Stimulated activated naive CD4-positive, alpha-beta T cell treated with Interleukin-2 at 50 U/mL for 16 hours (primary cell): ENCODE measurements around the gene FXYD3.
"Not testable (repeated sequence)": the region's sequence is repeated elsewhere in the genome, so short reads cannot be mapped to it uniquely, and the experiment has no call there.

ENCODE experiments used
- DNase-seq: peaks from one replicate; lab custom pipeline; 2025; lab: John Stamatoyannopoulos, UW

Gene FXYD3

DNA sequence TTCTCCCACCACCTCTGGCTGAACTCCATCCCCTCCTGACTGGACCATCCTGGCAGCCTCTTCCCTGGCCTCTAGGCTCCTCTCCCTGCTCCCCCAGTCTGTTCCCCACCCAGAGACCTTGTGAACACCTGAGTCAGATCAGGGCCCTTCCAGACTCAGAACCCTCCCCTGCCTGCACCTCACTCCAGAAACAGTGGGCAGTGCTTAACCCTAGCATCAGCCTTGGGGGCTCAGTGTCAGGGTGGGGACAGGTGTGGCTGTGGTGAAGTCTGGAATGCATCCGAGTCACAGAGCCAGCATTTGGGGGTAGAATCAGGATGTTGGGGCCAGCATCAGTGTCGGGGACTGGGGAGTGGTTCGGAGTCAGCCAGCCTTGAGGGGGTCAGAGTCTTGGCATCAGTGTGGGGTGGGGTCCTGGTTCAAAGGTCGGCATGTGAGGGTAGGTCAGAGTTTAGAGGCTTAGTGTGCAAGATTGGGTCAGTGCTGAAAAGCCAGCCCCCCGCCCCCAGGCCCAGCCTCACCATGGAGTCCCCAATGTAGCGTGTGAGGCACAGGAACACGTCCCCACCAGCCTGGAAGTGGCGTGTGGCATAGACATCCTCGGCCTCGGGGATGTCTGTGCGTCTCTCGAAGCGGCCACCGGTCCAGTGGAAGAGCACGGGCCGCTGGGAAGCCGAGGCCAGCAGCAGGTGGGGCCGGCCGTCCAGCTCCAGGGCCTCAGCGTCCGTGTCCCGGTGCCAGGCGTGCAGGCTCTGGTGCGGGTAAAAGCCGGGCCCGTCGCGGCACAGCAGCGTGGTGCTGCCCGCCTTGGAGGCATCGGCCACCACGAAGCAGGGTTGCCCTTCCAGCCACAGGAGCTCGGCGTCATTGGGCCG is 10.4 kb downstream of the FXYD3 start:
- DNase-seq: no peak

DNA sequence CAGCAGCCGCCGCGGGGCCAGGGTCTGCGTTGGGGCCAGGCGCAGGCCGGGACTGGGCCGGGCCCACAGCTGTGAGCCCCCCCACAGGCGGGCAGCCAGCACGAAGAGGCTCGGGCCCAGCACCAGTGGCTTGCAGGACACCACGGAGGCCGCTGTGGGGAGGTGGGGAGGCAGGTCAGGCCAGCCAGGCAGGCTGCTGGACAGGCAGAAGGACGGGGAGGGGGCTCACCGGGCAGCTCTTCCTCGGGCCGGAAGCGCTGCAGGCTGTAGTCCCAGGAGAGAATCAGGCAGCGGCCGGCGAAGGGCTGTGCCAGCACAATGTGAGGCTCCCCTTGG is 11.0 kb downstream of the FXYD3 start:
- no peak for DNase-seq

DNA sequence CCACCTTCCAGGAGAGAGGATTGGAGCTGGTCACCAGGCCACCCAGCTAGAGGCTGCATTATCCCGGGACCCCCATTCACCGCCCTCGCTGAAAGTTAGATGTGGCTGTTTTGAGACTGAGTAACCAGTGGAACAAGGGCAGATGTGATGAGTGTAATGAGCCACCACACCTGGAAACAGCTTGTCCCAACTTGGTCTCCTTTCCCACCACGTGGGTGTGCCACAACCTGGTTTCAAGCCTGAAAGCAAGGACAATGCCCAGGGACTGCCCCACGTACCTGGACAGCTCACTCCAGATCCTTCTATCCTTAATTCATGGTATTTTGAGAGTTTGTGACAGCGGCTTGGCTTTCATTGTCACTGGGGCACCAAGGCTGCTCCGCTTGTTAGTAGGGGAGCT is 12.2 kb downstream of the FXYD3 start:
- DNase-seq: no peak

DNA sequence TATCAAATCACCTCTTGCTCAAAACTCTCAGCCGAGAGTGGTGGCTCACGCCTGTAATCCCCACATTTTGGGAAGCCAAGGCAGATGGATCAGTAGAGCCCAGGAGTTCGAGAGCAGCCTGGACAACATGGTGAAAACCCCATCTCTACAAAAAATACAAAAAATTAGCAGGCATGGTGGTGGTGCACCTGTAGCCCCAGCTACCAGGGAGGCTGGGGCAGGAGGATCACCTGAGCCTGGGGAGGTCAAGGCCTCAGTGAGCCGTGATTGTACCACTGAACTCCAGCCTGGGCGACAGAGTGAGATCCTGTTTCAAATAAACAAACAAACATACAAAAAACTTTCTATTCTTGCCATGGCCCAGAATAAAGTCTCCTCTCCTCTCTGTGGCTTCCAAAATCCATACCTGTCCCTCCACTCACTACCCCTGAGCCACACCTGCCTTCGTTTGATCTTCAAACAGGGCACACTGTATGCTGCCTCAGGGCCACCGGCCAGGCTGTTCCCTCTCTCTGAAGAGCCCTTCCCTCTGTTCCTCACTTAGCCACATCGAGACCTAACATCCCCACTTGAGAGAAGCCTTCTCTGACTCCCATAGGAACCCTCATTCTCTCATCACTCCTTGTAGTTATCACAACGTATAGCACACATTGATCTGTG is 12.9 kb downstream of the FXYD3 start:
- no peak for DNase-seq

DNA sequence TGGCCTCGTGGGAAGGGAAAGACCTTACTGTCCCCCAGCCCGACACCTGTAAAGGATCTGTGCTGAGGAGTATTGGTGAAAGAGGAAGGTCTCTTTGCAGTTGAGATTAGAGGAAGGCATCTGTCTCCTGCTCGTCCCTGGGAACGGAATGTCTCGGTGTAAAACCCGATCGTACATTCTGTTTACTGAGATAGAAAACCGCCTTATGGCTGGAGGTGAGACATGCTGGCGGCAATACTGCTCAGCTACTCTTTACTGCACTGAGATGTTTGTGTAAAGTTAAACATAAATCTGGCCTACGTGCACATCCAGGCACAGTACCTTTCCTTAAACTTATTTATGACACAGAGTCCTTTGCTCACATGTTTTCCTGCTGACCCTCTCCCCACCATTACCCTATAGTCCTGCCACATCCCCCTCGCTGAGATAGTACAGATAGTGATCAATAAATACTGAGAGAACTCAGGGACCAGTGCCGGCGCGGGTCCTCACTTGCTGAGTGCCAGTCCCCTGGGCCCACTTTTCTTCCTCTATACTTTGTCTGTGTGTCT is 14.2 kb downstream of the FXYD3 start:
- DNase-seq: not testable (repeated sequence)

DNA sequence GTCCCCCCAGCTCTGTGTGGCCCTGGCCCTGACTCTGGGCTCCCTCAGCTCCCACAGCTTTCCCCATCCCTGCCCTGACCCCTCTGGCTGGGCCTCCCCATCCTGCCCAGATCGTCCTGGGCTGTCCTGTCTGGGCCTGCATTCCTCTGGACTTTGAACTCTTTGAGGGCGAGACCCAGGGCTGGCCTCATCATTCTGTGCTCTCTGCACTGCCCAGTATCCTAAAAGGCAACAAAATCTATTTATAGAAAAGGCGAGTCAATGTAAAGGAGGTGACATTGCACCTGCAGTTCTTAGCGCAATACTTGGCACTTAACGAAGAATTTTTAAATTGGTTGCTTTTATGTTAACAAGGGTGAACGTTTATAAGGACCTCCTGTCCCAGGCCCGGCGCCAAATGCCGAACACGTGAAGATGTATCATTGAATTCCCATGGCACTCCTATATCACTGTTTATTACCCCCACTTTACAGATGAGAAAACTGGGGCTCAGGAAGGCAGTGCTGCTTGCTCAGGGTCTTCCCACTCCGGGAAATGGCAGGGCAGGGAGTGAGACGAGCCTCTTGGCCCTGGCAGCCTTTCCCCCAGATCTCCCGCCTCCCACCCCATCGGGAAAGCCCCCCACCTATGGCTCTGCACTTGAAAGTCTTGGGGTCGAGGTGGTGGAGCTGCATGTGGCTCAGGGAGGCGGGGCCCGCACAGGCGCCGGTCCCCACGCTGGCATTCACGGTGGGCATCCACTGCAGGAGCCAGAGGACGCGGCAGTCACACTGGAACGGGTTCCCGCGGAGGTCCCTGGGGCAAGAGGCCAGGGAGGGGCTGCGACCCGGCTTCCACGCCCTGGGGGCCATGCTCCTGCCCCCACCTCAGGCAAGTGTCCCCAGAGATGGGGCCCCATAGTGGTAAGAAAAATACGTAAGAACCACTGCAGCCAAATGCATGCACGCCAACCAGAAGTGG is 15.4 kb downstream of the FXYD3 start:
- no peak for DNase-seq

DNA sequence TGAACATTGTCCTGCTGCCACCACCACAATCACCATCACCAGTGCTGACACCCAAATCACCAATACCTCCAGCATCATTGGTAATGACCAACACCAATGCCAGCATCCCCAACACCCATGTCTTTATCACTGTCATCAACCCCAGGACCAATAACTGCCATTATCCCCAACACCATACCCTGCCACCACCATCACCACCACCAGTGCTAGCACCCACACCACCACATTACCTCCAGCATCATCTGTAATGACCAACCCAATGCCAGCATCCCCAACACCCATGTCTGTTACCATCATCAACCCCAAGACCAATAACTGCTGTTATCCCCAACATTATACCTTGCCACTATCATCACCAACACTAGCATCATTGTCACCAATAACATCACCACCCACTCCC is 16.6 kb downstream of the FXYD3 start:
- no peak for DNase-seq

DNA sequence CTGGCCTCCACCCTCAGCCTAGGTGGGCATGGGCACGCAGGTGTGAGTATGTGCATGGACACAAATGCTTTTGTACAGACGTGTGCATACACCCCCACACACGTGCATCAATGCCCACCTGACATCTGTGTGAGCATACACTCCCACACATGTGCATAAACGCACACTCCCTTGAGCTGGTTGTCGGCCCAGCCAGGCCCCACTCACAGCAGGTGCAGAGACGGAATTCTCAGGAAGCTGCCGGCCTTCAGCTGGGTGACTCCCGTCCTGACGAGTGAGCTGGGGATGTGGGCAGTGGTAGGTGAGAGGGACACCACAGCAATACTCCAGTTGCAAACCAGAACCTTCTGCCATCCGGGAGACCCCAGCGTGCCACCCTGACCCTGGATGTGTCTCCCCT is 18.2 kb downstream of the FXYD3 start:
- no peak for DNase-seq

DNA sequence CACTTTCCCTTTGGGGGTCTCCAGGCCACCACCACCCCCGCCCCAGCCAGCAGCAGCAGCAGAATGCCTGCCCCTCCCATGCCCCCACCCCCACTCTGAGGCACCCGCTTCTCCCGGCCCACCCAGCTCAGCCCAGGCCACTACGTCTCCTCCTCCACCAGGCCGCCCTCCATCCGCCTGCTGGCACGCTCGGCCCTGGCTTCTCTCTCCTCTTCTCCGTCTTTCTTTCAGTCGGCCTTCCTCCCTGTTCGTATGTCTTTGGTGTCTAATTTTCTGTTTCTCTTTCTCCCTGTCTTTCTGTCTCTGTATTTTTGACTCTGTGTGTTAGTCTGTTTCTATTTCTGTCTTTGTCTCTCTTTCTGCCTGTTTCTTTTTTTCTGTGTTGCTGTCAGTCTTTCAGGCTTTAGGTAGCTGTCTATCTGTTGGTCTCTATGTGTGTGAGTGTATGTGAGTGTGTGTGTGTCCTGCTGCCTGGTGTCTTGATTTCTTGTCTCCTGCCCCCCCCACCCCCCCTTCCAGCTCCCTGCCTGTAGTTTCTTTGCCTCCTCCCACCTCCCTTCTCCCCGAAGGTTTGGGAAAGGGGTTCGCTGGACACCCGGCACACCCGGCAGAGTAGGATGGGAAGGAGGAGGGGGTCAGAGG is 19.1 kb downstream of the FXYD3 start, which contains the start of gene LGI4:
TSS of gene LGI4 (minus strand) at position 459 of the 642 bp plus-strand sequence. CDS start at position 80, 379 bp downstream.
- DNase-seq: no peak

DNA sequence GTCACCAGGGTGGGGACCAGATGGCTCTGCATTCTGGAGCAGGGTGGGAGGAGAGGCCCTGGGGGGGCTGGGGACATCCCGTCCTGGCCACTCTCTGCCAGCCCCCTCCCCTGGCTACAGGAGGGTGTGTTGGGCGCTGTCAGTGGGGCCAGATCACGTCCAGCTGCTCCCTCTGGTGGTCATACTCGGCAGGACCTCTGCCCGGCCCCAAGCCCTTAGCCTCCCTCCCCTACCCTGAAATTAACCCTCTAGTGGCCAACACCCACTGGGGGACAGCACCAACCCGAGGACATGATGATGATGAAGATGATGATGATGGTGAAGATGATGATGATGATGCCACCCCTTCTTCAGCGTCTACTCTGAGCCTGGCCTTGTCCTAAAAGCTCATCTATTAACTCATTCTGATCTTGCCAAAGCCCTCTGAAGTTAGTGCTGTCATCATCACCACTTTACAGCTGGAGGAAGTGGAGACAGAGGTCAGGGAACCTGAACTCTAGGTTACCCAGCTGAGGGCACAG is 19.8 kb downstream of the FXYD3 start:
- peak; percentile 62 for DNase-seq

DNA sequence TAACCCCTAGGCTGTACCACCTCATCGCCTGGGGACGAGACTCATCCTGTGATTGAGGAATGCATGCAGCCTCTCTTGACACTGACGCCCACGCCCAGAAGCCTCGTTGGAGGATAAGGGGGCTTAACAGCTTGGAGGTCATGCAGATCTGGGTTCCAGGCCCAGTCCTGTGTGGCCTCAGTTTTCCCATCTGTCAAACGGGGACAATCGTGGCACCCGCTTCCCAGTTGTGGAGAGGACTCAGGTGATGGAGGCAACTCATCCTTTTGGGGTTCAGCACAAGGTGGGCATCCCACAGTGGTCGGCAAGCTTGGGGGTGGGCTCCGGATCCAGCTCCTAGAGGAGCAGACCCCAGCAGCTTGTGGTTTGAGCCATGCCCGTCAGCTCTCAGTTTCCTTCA is 20.6 kb downstream of the FXYD3 start:
- DNase-seq: no peak

DNA sequence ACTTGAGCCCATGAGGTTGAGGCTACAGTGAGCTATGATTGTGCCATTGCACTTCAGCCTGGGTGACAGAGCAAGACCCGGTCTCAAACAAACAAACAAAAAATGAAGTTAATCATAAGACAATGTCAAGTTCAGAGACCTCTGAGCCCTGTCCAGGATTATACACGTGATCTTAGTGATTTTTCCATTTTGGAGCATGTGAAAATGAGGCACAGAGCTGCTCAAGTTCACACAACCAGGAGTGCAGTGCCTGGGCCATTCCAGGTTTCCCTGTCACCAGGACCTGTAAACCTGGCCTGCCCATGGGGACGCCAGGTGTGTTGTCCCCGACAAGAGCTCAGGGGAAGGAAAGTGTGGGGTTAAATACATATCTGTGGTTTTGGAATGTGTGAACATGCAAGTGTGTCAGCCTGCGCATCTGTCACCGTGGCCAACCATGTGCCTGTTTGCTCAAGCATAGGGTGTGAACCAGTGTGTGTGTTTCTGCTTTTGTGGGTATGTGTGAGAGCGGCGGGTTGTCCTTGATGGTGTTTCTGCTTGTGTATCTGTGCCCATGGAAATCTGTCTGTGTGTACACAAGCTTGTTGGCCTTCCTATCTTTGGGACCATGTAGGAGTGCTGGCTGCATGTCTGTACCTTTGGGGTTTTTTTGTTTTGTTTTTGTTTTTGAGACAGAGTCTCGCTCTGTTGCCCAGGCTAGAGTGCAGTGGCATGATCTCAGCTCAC is 21.5 kb downstream of the FXYD3 start:
- DNase-seq: no peak

DNA sequence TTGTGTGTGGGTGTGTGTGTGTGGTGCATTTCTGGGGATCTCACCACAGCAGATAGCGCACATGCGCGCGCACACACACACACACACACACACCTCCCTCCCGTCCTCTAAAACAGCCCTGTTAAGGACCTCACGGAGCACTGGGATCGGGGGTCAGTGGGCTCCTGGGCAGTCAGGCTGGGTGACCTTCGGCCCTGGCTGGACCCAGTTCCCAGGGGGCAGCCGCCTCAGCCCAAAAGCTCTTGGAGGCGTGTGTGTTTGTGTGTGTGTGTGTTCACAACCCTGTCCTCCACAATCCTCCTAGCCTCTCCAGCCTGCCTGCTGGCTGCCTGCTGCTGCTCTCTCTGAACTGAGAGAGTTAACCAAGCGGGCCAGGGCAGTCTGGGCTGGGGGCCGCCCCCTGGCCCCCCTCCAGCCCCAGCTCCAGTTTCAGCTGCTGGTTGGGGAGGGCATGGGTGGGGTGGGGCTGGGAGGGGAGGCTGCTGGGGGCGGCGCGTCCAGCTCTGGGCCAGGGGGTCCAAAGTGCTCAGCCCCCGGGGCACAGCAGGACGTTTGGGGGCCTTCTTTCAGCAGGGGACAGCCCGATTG is 22.8 kb downstream of the FXYD3 start, which contains the start of gene FXYD1:
TSS of gene FXYD1 (plus strand) at position 520 of the 588 bp plus-strand sequence. CDS start 1,256 bp downstream, outside the sequence.
- DNase-seq: no peak

DNA sequence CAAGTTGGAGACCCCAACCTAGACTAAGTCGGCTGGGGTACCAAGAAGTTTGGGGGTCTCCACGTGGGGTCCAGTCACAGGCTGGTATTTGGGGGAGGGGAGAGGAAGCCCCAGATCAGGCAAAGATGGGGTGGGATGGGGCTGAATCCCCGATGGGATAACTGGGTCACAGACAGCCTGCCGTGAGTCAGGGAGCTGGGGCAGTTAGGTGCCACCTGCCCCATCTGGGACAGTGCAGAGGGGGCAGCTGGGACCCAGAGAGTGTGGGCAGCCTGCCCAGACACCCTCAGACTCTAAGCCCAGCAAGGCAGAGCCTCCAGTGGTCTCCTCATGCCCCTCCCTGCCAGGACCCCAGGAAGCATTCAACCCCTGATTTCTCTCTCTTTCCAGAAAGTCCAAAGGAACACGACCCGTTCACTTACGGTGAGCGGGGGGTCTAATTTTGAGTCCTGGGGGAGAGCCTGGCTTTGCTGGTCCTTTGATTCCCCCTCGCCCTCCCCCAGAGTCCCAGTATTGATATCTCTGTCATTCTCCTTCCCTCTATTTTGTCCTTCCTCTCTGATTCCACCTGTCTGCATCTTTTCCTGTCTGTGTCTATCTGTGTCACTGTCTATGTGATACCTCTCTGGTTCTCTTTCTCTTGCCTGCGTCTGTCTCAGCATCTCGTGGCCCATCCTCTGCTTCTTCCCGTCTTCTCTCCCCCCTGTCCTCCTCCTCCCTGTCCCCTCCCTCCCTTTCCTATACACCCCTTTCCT is 24.8 kb downstream of the FXYD3 start:
- DNase-seq: no peak

DNA sequence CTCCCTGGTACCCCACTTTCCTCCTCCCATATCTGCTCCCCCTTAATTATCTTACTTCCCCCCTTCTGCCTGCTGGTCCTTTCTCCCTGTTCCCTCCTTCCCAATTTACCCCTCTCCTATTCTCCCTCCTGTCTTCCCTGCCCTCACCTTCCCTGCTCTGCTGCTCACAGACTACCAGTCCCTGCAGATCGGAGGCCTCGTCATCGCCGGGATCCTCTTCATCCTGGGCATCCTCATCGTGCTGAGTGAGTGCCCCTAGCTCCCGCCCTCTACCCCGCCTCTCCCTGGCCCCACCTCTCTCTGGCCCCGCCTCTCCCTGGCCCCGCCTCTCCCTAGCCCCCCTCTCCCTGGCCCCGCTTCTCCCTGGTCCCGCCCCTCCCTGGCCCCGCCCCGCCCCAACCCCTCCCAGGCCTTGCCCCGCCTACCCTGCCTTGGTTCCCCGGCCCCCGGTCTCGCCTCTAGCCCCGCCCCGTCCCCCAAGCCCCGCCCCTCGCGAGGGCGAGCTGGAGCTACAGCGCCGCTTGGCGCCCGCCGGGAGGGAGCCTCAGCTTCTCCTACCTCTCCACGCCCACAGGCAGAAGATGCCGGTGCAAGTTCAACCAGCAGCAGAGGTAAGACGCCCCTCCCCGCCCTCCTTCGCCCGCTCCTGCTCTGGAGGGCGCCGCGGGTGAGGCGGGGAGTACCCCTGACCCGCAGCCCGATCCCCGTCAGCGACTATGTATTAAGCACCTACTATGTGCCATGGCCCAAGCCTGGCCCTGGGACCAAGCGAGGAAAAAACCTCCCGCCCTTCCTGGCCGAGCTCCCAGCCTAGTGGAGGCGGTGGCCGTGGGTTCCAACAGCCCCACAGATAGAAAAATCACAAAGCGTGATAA is 25.6 kb downstream of the FXYD3 start:
- DNase-seq: peak; percentile 96

DNA sequence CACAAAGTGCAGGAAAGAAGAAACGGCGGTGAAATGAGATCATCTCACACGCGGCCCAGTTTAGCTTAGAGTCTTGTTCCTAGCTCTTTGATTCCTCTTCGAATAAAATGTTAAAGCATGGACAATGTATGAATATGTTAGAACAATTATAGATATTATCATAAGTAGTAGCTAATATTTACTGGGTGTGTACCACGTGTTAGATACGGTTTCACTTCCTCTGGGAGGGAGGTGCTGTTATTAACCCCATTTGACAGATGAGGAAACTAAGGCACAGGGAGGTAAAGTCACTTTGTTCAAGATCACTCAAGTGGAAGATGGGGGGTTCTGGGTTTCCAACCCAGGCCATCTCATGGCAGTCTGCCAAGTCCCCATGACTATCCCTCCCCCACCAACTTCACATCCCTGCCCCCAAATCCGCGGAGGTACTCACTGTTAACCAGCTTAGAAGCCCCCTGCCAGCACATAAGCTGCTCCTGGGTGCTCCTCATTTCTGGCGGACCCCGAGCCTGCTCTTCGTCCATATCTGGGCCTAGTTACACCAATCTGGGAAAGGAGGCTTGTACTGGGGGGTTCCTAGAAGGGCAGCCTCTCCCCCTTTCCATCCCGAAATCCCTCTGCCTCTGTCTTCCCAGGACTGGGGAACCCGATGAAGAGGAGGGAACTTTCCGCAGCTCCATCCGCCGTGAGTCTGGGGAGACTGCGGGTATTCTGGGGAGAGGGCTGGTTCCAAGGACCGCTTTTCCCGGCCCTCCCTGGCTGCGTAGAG is 26.4 kb downstream of the FXYD3 start:
- peak; percentile 29 for DNase-seq

DNA sequence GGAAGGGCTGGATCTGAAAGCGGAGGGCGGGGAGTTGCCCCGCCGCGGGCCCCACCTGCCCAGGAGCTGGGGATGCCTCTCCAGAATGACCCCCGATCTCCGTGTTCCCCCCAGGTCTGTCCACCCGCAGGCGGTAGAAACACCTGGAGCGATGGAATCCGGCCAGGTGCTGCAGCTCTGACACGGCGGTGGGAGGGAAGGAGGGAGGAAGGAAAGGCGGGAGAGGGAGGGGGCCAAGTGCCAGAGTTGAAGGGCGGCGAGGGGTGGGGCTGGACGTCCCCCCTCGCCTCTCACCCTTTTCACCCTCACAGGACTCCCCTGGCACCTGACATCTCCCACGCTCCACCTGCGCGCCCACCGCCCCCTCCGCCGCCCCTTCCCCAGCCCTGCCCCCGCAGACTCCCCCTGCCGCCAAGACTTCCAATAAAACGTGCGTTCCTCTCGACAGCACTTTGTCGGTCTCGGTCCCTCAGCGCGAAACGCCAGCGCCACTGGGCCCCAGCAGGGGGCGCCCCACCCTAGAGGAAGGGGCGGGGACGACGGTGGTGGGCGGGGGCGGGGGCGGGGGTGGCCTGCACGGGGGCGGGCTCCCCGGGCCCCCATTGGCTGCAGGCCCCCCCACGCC is 27.1 kb downstream of the FXYD3 start:
- peak; percentile 49 for DNase-seq
